HepG2 (cell line): ENCODE data around the gene SNPH. TPM values are rescaled to one million over a fixed set of nuclear protein-coding genes. Genes with fewer than 3 reads are reported as not detected.

Experiments
- ATAC-seq: fragments of 200-7000 bp; cut with Tn5 transposase; 3 replicates; pipeline ENCODE4 v1.9.1; 2020; ENCODE audit warnings: mild to moderate bottlenecking, moderate library complexity
- BruUV-seq: library from RNA; stranded (reverse); fragments of 400-500 nt; replicated peaks from 2 replicates; lab custom pipeline; 2021; lab: Mats Ljungman, UMichigan
- CTCF ChIA-PET: fragments of 300-600 bp; formaldehyde crosslinking; extraction: SDS; loops from one replicate; lab custom pipeline; 2021; ENCODE audit warnings: low total read pairs, inconsistent platforms, low intra/inter-chr PET ratio; lab: Yijun Ruan, JAX
- POLR2A ChIA-PET: fragments of 350-600 bp; sonication (Branson Sonifier 250); formaldehyde crosslinking; loops from one replicate; lab custom pipeline; 2020; ENCODE audit warnings: antibody characterized with exemption, inconsistent platforms; lab: Yijun Ruan, JAX
- DNase-seq: peaks from one replicate; pipeline ENCODE4 v3.0.0-alpha.2; 2015; ENCODE audit warnings: low spot score
- FAIRE-seq: peaks from 3 replicates; lab custom pipeline; 2011; peaks lifted over from hg19 to GRCh38; lab: Jason Lieb, UNC
- H2AFZ ChIP-seq: one replicate; pipeline ENCODE4 v1.6.1; 2011; ENCODE audit warnings: low read length, inconsistent platforms
- H3K27ac ChIP-seq: fragments of 300-600 bp; 3 replicates; pipeline ENCODE4 v1.8.0; 2011; ENCODE audit warnings: mixed run types, mild to moderate bottlenecking, mixed read lengths, low read length, inconsistent platforms; ENCODE audit not compliant: insufficient read depth; ENCODE audit errors: extremely low read length
- H3K27me3 ChIP-seq, 2 experiments: fragments of 200-600 bp in 1 of 2; 2 replicates in 1 of 2; 3 replicates in 1 of 2; pipeline versions ENCODE4 v1.6.0 to v1.8.0; 2011; ENCODE audit warnings: low read length in 2 of 2, mild to moderate bottlenecking in 2 of 2, moderate library complexity in 2 of 2, inconsistent platforms in 1 of 2; ENCODE audit not compliant: insufficient read depth in 2 of 2, control insufficient read depth in 1 of 2
- H3K36me3 ChIP-seq, 2 experiments: fragments of 200-600 bp in 1 of 2; replicated peaks in 1 of 2; 2 replicates in 1 of 2; 3 replicates in 1 of 2; pipeline versions ENCODE4 v1.5.1 to v1.8.0; 2011; ENCODE audit warnings: low read length in 2 of 2, inconsistent platforms in 1 of 2; ENCODE audit not compliant: insufficient read depth in 2 of 2, control insufficient read depth in 1 of 2
- H3K4me1 ChIP-seq: 2 replicates; pipeline ENCODE4 v1.5.1; 2012; ENCODE audit warnings: low read length, inconsistent platforms; ENCODE audit not compliant: insufficient read depth
- H3K4me2 ChIP-seq: 2 replicates; pipeline ENCODE4 v1.6.0; 2011; ENCODE audit warnings: low read depth, low read length, inconsistent platforms
- H3K4me3 ChIP-seq, 3 experiments: fragments of 200-600 bp in 1 of 3; sonication (generic), shearing (Covaris generic) in 1 of 3; replicated peaks in 1 of 3; 2 replicates each; pipeline ENCODE4 v1.5.1; 2011 to 2016; ENCODE audit warnings: low read length in 3 of 3, inconsistent platforms in 2 of 3, low read depth in 2 of 3, mild to moderate bottlenecking in 2 of 3, control low read depth in 1 of 3, mixed read lengths in 1 of 3; ENCODE audit not compliant: insufficient read depth in 1 of 3
- H3K79me2 ChIP-seq: one replicate; pipeline ENCODE4 v1.6.1; 2011; ENCODE audit warnings: low read length, inconsistent platforms; ENCODE audit not compliant: insufficient read depth
- H3K9ac ChIP-seq: 2 replicates; pipeline ENCODE4 v1.6.0; 2011; ENCODE audit warnings: mild to moderate bottlenecking, low read depth, low read length, inconsistent platforms; ENCODE audit not compliant: insufficient read depth
- H3K9me3 ChIP-seq: 2 replicates; pipeline ENCODE4 v1.5.1; 2012; ENCODE audit warnings: mild to moderate bottlenecking, low read length
- H4K20me1 ChIP-seq: 2 replicates; pipeline ENCODE4 v1.6.0; 2011; ENCODE audit warnings: inconsistent platforms, mild to moderate bottlenecking, low read length, moderate library complexity; ENCODE audit not compliant: insufficient read depth
- HES4 ChIP-seq: sonication (generic); formaldehyde crosslinking; IDR thresholded peaks from 2 replicates; pipeline ENCODE4 v1.9.0; 2021; ENCODE audit warnings: mild to moderate bottlenecking, missing genetic modification reagents, borderline replicate concordance
- MIXL1 ChIP-seq: IDR thresholded peaks from 2 replicates; pipeline ENCODE4 v1.6.1; 2016
- SMAD9 ChIP-seq: sonication (generic); formaldehyde crosslinking; IDR thresholded peaks from 2 replicates; pipeline ENCODE4 v1.5.1; 2020; ENCODE audit warnings: mild to moderate bottlenecking, missing genetic modification reagents
- ZNF136 ChIP-seq: sonication (generic); formaldehyde crosslinking; IDR thresholded peaks from 2 replicates; pipeline ENCODE4 v1.8.1; 2022; ENCODE audit warnings: low read depth, mild to moderate bottlenecking, moderate library complexity, missing genetic modification reagents
- ZNF292 ChIP-seq: sonication (generic); formaldehyde crosslinking; IDR thresholded peaks from 2 replicates; pipeline ENCODE4 v1.8.1; 2022; ENCODE audit warnings: mild to moderate bottlenecking, low read depth, missing genetic modification reagents, borderline replicate concordance
- ZNF335 ChIP-seq: sonication (generic); formaldehyde crosslinking; IDR thresholded peaks from 2 replicates; pipeline ENCODE4 v1.4.0; 2020; ENCODE audit warnings: missing genetic modification reagents
- ZNF501 ChIP-seq: sonication (generic); formaldehyde crosslinking; IDR thresholded peaks from 2 replicates; pipeline ENCODE4 v1.5.1; 2020; ENCODE audit warnings: mild to moderate bottlenecking, moderate library complexity, missing genetic modification reagents
- ZNF720 ChIP-seq: sonication (generic); formaldehyde crosslinking; IDR thresholded peaks from 2 replicates; pipeline ENCODE4 v1.4.0; 2020; ENCODE audit warnings: missing genetic modification reagents
- ZNF772 ChIP-seq: sonication (generic); formaldehyde crosslinking; IDR thresholded peaks from 2 replicates; pipeline ENCODE4 v1.5.0; 2020; ENCODE audit warnings: mild to moderate bottlenecking, missing genetic modification reagents
- ZSCAN20 ChIP-seq: sonication (generic); formaldehyde crosslinking; IDR thresholded peaks from 2 replicates; pipeline ENCODE4 v1.4.0; 2020; ENCODE audit warnings: missing genetic modification reagents, mild to moderate bottlenecking, borderline replicate concordance
- WGBS: methylation state at CpG from one replicate; pipeline ENCODE4 v1.1.6; 2017; ENCODE audit warnings: low lambda C conversion rate; 5-methylcytosine and 5-hydroxymethylcytosine counted together
- in situ Hi-C: cut with HindIII; loops from 2 replicates; pipeline ENCODE4 v1.10.0; 2017; ENCODE audit warnings: low pct_unique_long_range_greater_than_20kb; ENCODE audit not compliant: extremely low pct_ligation_motif_present
- intact Hi-C: fragments of 100-400 bp; cut with micrococcal nuclease; formaldehyde crosslinking; loops from one replicate; pipeline ENCODE4 v1.10.0; 2022; ENCODE audit not compliant: unreplicated experiment
- polyA plus RNA-seq, 8 experiments: library from polyadenylated mRNA; depleted of rRNA in 3 of 8; stranded (reverse) in 7 of 8; unstranded in 1 of 8; fragments of >200 nt; fragmentation: Illumina TruSeq in 4 of 8; extraction: Trizol in 4 of 8; gene quantifications; 2 replicates each; pipeline versions ENCODE4 v1.2.1 to v1.2.3, GENCODE V29; 2011 to 2016; ENCODE audit warnings: low read depth in 4 of 8, missing spikeins in 1 of 8, mixed read lengths in 1 of 8; ENCODE audit not compliant: insufficient read depth in 1 of 8
- total RNA-seq, 5 experiments: library from RNA; depleted of rRNA; stranded (reverse); fragments of >200 nt; fragmentation: Illumina TruSeq; extraction: Trizol; gene quantifications; 2 replicates each; pipeline ENCODE4 v1.2.3, GENCODE V29; 2016; ENCODE audit warnings: low read depth in 1 of 5
- TF ChIP-seq, protein P1 (sequence below): IDR thresholded peaks from 2 replicates; pipeline ENCODE4 v1.6.1; 2016; ENCODE audit warnings: missing genetic modification reagents, missing compliant biosample characterization
- TF ChIP-seq, protein P2 (sequence below): sonication (generic); formaldehyde crosslinking; IDR thresholded peaks from 2 replicates; pipeline ENCODE4 v1.9.0; 2021; ENCODE audit warnings: missing genetic modification reagents, borderline replicate concordance
- TF ChIP-seq, protein P3 (sequence below): sonication (generic); formaldehyde crosslinking; IDR thresholded peaks from 2 replicates; pipeline ENCODE4 v1.4.0; 2020; ENCODE audit warnings: missing genetic modification reagents, borderline replicate concordance
- TF ChIP-seq, protein P4 (sequence below): sonication (generic); formaldehyde crosslinking; IDR thresholded peaks from 2 replicates; pipeline ENCODE4 v1.4.0; 2020; ENCODE audit warnings: missing genetic modification reagents, borderline replicate concordance

SNPH gene
- total and polyA plus RNA-seq, 2 of the 13 experiments (the other 11 are each of a cell fraction or from before 2014, with no cell fraction given) = 0.09 TPM; not detected in 1

DNA sequence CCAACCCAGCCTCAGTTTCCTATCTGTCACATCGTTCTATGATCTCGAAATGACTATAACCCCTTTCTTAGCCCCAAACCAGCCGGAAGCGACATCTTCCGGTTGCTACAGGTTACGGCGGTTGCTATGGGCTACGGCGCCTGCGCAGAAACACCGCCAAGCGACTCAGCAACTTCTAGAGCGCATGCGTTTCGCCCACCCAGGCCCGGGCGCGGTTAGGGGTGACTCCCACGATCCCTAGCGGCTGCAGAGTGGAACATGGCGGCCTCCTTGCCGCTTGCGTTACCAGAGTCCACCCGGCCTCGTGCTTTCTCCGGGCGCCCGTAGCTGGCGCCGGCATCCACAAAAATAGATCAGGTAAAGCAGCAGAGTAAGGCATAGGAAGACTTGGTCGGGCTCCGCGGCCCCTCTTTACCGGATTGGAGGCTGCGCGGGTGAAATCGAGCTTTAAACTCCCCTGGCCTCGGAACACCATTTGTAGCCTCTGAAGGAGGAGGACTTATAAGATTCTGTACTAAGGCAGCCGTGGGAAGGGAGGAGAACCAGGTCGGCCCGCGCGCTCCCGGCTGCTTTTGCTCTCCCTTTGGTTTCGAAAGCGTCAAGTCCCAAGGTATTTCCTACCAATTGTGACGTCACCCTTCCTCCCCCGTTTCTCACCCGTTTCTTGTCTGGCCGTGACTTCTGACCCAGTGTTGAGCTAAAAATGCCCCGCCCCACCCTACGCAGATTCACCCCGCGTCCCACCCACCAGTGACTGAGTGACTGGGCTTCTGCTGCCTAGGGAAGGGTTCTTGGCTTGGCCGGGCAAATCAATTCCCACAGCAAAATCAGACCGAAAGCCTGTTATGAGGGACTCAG is 59.3 kb downstream of the SNPH start:
- peak overlapping the region; percentile 98 for H3K4me2 ChIP-seq
- POLR2A ChIA-PET = interaction anchor here (0.7 to 3.1 kb wide), 36 partner anchors 8 to 782 kb away, joined by 3 to 41 read pairs (median 4); partner anchors contain the start of genes CSNK2A1, FKBP1A, NSFL1C and PSMF1
- peak; percentile 99 for TF ChIP-seq ZNF136 (CRISPR knock-in tag)
- peak; percentile 29; the same call in 1 of the 2 replicates for TF ChIP-seq ZNF292 (CRISPR knock-in tag)
- TF ChIP-seq, protein P1, sequence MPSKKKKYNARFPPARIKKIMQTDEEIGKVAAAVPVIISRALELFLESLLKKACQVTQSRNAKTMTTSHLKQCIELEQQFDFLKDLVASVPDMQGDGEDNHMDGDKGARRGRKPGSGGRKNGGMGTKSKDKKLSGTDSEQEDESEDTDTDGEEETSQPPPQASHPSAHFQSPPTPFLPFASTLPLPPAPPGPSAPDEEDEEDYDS (CRISPR knock-in tag) = peak; percentile 91
- TF ChIP-seq, protein P2, sequence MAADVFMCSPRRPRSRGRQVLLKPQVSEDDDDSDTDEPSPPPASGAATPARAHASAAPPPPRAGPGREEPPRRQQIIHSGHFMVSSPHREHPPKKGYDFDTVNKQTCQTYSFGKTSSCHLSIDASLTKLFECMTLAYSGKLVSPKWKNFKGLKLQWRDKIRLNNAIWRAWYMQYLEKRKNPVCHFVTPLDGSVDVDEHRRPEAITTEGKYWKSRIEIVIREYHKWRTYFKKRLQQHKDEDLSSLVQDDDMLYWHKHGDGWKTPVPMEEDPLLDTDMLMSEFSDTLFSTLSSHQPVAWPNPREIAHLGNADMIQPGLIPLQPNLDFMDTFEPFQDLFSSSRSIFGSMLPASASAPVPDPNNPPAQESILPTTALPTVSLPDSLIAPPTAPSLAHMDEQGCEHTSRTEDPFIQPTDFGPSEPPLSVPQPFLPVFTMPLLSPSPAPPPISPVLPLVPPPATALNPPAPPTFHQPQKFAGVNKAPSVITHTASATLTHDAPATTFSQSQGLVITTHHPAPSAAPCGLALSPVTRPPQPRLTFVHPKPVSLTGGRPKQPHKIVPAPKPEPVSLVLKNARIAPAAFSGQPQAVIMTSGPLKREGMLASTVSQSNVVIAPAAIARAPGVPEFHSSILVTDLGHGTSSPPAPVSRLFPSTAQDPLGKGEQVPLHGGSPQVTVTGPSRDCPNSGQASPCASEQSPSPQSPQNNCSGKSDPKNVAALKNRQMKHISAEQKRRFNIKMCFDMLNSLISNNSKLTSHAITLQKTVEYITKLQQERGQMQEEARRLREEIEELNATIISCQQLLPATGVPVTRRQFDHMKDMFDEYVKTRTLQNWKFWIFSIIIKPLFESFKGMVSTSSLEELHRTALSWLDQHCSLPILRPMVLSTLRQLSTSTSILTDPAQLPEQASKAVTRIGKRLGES (CRISPR knock-in tag) = no peak
- TF ChIP-seq, protein P3, sequence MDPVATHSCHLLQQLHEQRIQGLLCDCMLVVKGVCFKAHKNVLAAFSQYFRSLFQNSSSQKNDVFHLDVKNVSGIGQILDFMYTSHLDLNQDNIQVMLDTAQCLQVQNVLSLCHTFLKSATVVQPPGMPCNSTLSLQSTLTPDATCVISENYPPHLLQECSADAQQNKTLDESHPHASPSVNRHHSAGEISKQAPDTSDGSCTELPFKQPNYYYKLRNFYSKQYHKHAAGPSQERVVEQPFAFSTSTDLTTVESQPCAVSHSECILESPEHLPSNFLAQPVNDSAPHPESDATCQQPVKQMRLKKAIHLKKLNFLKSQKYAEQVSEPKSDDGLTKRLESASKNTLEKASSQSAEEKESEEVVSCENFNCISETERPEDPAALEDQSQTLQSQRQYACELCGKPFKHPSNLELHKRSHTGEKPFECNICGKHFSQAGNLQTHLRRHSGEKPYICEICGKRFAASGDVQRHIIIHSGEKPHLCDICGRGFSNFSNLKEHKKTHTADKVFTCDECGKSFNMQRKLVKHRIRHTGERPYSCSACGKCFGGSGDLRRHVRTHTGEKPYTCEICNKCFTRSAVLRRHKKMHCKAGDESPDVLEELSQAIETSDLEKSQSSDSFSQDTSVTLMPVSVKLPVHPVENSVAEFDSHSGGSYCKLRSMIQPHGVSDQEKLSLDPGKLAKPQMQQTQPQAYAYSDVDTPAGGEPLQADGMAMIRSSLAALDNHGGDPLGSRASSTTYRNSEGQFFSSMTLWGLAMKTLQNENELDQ (CRISPR knock-in tag) = no peak
- TF ChIP-seq ZNF772 (CRISPR knock-in tag) = no peak
- no peak for TF ChIP-seq SMAD9 (CRISPR knock-in tag)
- TF ChIP-seq ZSCAN20 (CRISPR knock-in tag) = peak; percentile 83; the same call in 1 of the 2 replicates
- TF ChIP-seq HES4 (CRISPR knock-in tag) = peak; percentile 81
- TF ChIP-seq, protein P4, sequence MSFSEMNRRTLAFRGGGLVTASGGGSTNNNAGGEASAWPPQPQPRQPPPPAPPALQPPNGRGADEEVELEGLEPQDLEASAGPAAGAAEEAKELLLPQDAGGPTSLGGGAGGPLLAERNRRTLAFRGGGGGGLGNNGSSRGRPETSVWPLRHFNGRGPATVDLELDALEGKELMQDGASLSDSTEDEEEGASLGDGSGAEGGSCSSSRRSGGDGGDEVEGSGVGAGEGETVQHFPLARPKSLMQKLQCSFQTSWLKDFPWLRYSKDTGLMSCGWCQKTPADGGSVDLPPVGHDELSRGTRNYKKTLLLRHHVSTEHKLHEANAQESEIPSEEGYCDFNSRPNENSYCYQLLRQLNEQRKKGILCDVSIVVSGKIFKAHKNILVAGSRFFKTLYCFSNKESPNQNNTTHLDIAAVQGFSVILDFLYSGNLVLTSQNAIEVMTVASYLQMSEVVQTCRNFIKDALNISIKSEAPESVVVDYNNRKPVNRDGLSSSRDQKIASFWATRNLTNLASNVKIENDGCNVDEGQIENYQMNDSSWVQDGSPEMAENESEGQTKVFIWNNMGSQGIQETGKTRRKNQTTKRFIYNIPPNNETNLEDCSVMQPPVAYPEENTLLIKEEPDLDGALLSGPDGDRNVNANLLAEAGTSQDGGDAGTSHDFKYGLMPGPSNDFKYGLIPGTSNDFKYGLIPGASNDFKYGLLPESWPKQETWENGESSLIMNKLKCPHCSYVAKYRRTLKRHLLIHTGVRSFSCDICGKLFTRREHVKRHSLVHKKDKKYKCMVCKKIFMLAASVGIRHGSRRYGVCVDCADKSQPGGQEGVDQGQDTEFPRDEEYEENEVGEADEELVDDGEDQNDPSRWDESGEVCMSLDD (CRISPR knock-in tag) = peak; percentile 76
- TF ChIP-seq ZNF335 = peak; percentile 85
- TF ChIP-seq ZNF501 = peak; percentile 100
- peak; percentile 84; the same call in 1 of the 2 replicates for TF ChIP-seq ZNF720 (CRISPR knock-in tag)
- no peak; the same call in 1 of the 2 replicates for TF ChIP-seq MIXL1 (CRISPR knock-in tag)

More for the DNA sequence above, 59.3 kb downstream of the SNPH start:
- Histone ChIP-seq H4K20me1 (peaks cover 18% of the 10 kb centered on the region; the same call in 1 of the 2 replicates), H3K9me3 (no peaks in the 10 kb centered on the region), H3K27ac (peak overlapping the region; percentile 98), H3K36me3 (0 out of 5 replicates have a peak, but pooled peaks cover 0 to 2% of the 10 kb centered on the region in 2 experiments), H3K4me1 (peaks cover 69% of the 10 kb centered on the region), H3K79me2 (peaks cover 49% of the 10 kb centered on the region), H2AFZ (no peak overlapping the region), H3K9ac (peak overlapping the region; percentile 100), H3K27me3 (no peaks in the 10 kb centered on the region; a peak in 2 of 5 replicates), H3K4me3 (peak overlapping the region; percentile 80 to 98 (median 96))
- 2% methylated on average over 56 of the region's 56 CpGs for WGBS
- CTCF ChIA-PET = no interaction called here
- FAIRE-seq (peak; percentile 94), DNase-seq (peak; percentile 97), ATAC-seq (peak; percentile 79)
- in situ Hi-C loops (no loop called here), intact Hi-C loops (loop anchor here (1.0 to 5.0 kb wide), 3 partner anchors 12 to 68 kb away; partner anchors contain the start of gene FKBP1A)
- TSS peak; percentile 97 for BruUV-seq
